Measurements from ENCODE around the gene ATE1. TPM values are rescaled to one million over a fixed set of nuclear protein-coding genes. Genes with fewer than 3 reads are reported as not detected.
A peak's percentile ranks its signal among the peaks of the same experiment; 100 is the strongest.

The ATE1 gene
- total and polyA plus RNA-seq, 2 donors (not counting 1 experiment from before 2014, with no cell fraction given), result 8.2 to 32.0 TPM

- H4K20me1 ChIP-seq (ENCODE audit: control insufficient read depth, insufficient read depth, low read length, poor library complexity, severe bottlenecking), result peaks cover 23% of the 10 kb centered on the region
- intact Hi-C loops (cut with micrococcal nuclease), result loop anchor here (1.0 to 2.0 kb wide), 2 partner anchors 46 to 400 kb away; partner anchors contain the start of genes ATE1 and PLEKHA1
- peaks cover 11 to 17% of the 10 kb centered on the region in 2 donors for H3K4me1 ChIP-seq (ENCODE audit: control insufficient read depth in 2 of 2, insufficient read depth in 2 of 2, low read length in 2 of 2)
- H3K79me2 ChIP-seq (ENCODE audit: control insufficient read depth, insufficient read depth, low read length), result peaks cover 30% of the 10 kb centered on the region
- peak within 1 kb of the TSS; percentile 50 to 78 for H3K27ac ChIP-seq (ENCODE audit: low read length in 2 of 2)
- Mint-ChIP-seq H3K4me3 (peak within 1 kb of the TSS; percentile 81), H3K27ac (peak within 1 kb of the TSS; percentile 70), H3K4me1 (peaks cover 20% of the 10 kb centered on the region), H3K9me3 (ENCODE audit: insufficient read depth) (no peaks in the 10 kb centered on the region), H3K27me3 (no peaks in the 10 kb centered on the region)
- H3K4me3 ChIP-seq (ENCODE audit: control extremely low read depth in 1 of 5, extremely low read depth in 1 of 5, insufficient read depth in 1 of 5, low read depth in 2 of 5, low read length in 4 of 5), result peak within 1 kb of the TSS; percentile 51 to 93 (median 79)
- under 1% methylated on average over 101 of the region's 101 CpGs for WGBS (ENCODE audit: insufficient coverage)
- H3K9me3 ChIP-seq (ENCODE audit: control extremely low read depth in 1 of 3, control insufficient read depth in 2 of 3, insufficient read depth in 1 of 3, low read length in 2 of 3), result peaks cover 0 to 2% (median 0%) of the 10 kb centered on the region in 3 donors
- peak within 1 kb of the TSS; percentile 81 for H3K4me2 ChIP-seq (replicated peaks; ENCODE audit: low read depth, low read length, poor library complexity, severe bottlenecking)
- POLR2A ChIA-PET, result interaction anchor here (0.6 to 2.0 kb wide), 2 partner anchors 47 to 62 kb away, joined by 6 to 7 read pairs; partner anchors contain the start of gene ATE1
- H3K9ac ChIP-seq (ENCODE audit: low read length), result peak within 1 kb of the TSS; percentile 95
- peak; percentile 46 for TF ChIP-seq CTCF (IDR thresholded peaks at IDR 0.05)
- no peak for TF ChIP-seq EZH2 (IDR thresholded peaks at IDR 0.05; ENCODE audit: borderline replicate concordance, insufficient read depth, low read depth, low read length, poor library complexity, severe bottlenecking)
- CTCF ChIA-PET, result interaction anchor here (0.9 to 1.7 kb wide), 2 partner anchors 46 to 74 kb away, joined by 3 read pairs; no protein-coding TSS in a partner anchor
- peak; percentile 83 for ATAC-seq (ENCODE audit: low read depth)
- H3K27me3 ChIP-seq (replicated peaks in 1 of 4; ENCODE audit: control extremely low read depth in 1 of 4, control insufficient read depth in 3 of 4, insufficient read depth in 4 of 4, low read length in 3 of 4), result no peaks in the 10 kb centered on the region
- peak within 1 kb of the TSS; percentile 92 for H2AFZ ChIP-seq (ENCODE audit: insufficient read depth, low read depth, low read length, poor library complexity, severe bottlenecking)
- peaks cover 0 to 16% of the 10 kb centered on the region in 2 experiments for H3K36me3 ChIP-seq (replicated peaks in 1 of 2; ENCODE audit: control extremely low read depth in 1 of 2, control insufficient read depth in 1 of 2, extremely low read depth in 1 of 2, insufficient read depth in 2 of 2, low read length in 1 of 2)
- peak; percentile 81 for DNase-seq
These were observed 46.9 kb upstream of the ATE1 start, which contains the start of gene NSMCE4A for GRCh38 chr10:121974535-121975294. Gene NSMCE4A (minus strand): TSS chr10:121975217. CDS start chr10:121975165, 52 bp downstream.

Measured in B cell (primary cell).